HG03520 (cell line): ENCODE data around the gene FAM117A.
"Not testable (repeated sequence)": the region's sequence is repeated elsewhere in the genome, so short reads cannot be mapped to it uniquely, and the experiment has no call there.

Experiments
- ATAC-seq: cut with Tn5 transposase; IDR thresholded peaks from one replicate; pipeline ENCODE4 v1.9.1; 2021; ENCODE audit warnings: mild to moderate bottlenecking, moderate library complexity; ENCODE audit not compliant: unreplicated experiment

Gene FAM117A

DNA sequence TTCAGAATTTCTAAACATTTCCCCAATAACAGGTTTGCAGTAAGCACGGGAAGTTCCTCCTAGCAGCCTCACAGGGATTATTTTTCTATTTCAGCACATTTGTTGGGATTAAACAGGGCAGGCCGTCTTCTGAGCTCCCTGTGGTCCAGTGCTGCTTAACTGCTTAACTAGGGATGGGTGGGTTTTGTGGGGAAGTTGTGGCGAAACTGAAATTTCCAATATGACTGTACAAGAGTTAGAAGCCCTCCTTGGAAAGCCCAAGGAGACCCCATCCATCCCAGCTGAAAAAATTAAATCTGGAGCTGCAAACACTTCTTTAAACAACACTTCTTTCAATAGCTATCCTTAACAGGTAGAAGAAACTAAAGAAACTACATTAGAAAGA, 22.2 kb downstream of the FAM117A start:
- no peak for ATAC-seq

DNA sequence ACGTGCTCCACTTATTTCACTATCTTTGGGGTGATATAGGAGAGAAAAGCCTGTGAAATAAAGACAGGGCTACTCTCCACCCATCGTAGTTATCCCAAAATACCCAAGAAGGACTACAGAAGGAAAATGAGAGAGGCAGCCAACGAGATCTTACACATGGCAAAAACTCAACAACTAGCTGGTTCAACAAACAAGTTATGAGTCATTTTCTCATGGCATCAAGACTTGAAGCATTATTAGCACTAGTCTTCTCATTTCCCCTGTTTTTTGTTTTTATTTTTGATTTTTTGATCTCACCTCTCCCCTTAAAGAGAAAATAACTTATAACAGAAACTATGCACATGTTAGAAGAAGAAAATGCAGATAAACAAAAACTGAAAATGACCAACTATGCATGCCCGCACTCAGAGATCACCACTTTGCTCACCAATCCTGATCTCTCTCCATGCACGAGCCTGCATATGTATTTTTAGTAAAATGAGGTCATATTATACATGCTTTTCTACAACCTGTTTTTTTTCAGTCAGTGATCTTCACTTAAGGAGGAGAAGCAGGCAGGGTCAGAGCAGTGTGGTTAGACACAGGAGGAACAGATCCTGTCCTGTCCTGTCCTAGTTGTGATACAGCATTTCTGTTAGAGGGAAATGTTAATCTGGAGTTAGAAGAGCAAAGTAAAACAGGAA, 22.8 kb downstream of the FAM117A start:
- no peak for ATAC-seq

GRCh38 chr17:49739641-49740271, 24.2 kb downstream of the FAM117A start:
- no peak for ATAC-seq

GRCh38 chr17:49738456-49739163, 25.3 kb downstream of the FAM117A start:
- ATAC-seq, result no peak

DNA sequence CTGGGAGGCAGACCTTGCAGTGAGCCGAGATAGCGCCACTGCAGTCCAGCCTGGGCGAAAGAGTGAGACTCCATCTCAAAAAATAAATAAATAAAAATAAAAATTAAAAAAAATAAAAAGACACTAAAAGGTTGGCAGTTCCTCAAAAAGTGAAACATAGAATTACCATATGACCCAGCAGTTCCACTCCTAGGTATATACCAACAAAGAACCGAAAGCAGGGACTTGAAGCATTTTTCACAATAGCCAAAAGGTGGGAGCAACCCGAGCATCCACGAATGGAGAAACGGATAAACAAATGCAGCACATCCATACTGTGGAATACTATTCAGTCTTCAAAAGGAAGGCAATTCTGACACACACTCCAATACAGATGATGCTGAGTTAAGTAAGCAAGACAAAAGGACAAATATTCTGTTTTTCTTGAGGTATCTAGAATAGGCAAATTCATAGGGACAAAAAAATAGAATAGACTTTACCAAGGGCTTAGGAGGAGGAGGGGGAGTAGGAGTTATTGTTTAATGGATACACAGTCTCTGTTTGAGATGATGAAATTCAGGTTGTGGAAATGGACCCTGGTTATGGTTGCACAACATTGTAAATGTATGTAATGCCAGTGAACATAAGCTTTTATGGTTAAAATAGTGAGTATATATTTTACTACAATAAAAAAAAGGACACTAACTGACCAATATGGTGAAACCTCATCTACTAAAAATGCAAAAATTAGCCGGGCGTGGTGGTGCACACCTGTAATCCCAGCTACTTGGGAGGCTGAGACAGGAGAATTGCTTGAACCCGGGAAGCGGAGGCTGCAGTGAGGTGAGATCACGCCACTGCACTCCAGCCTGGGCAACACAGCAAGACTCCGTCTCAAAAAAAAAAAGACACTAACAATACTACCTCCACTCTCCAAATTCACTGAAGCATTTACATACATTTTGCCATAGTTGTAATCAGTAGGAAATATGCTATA, 29.1 kb downstream of the FAM117A start:
- ATAC-seq, result no peak

GRCh38 chr17:49731435-49731831, 32.5 kb downstream of the FAM117A start:
- no peak for ATAC-seq

GRCh38 chr17:49730785-49731434, 33.0 kb downstream of the FAM117A start:
- ATAC-seq, result no peak

DNA sequence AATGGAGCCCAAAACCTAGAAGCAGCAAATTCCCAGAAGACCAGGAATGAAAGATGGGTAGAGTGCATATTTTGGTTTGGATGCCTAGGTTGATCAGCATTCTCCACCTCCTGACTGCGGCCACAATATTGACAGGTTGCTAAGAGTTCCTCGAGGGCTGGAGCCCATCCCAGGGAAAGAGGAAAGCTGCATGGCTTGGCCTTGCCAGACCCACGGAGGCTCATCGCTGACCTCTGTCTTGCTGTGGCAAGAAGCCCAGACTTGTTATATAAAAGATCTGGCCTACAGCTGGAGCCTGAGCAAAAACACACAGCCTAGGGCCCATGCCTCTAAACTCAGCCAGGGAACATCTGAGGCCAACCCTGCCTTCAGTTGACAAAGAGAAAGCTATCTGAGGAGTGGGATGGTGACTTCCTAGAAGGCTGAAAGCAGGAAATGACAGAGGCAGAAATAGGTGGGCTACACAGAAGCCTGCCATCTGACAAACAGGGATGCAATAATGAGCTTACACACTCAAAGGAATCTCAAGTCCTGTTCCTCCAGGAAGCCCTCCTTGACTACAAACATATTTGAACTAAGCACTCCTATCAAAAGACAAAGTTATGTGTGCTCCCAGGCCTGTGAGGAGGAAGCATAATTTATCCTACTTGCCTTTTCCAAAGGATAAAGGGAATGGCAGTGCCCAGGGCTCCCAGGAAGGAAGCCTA, 33.7 kb downstream of the FAM117A start:
- ATAC-seq, result no peak

GRCh38 chr17:49729069-49729468, 34.9 kb downstream of the FAM117A start:
- ATAC-seq, result no peak

DNA sequence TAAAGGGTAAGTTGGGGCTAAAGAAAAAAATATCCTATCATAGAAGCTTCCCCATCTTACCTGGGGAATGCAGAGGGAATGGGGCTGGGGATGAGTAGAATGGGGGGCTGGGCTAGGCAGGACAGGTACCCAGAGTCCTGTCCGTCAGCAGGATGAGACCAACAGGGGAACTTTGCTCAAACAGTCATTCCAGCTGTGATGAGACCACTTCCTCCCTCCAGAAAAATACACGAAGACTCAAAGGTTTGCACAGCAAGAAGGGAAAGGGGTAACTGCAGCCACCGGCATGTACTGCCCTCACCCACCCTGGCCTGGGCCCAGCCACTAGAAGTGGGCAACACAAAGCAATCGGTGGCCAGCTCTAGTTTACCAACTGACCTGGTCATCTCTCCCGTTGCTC, 35.5 kb downstream of the FAM117A start:
- ATAC-seq, result no peak

DNA sequence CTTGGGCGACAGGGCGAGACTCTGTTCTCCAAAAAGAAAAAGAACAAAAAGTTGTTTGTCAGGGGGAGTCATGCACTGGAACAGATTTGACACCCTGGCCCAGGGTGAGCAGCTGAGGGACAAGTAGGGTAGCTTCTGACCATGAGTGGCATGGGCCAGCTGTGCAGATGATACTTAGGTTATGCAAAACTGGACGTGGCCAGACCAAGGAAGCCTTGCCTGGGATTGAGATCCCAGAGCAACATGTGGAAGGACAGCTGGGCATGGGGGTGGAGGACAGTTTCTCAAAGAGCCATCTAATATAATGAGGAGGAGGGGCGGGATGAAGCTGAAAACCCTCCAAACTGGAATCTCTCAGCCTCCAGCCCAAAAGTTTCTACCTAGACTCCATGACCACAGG, 36.6 kb downstream of the FAM117A start:
- ATAC-seq, result no peak

DNA sequence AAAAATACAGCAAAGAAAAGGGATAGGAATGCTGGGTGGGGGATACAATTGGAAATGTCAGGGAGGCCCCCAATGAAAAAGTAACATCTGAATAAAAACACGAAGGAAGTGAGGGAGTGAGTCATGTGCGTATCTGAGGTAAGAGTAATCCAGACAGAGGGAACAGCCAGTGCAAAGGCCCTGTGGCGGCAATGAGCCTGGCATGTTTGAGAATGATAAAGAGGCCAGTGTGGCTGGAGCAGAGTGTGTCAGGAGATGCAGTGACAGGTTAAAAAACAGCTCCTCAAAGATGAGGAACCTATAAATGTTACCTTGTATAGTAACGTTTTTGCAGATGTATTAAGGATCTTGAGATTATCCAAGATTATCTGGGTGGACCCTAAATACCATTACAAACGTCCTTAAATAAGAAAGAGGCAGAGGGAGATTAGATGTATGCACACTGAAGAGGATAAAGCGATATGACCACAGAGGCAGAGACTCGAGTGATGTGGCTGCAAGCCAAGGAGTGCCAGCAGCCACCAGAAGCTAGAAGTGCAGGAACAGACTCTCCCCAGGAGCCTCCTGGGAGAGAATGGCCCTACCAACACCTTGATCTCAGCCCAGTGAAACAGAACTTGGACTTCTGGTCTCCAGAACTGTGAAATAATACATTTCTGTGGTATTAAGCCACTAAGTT, 38.3 kb downstream of the FAM117A start:
- no peak for ATAC-seq

- not testable (repeated sequence) for ATAC-seq
These were observed 39.4 kb downstream of the FAM117A start for GRCh38 chr17:49724552-49724951.

DNA sequence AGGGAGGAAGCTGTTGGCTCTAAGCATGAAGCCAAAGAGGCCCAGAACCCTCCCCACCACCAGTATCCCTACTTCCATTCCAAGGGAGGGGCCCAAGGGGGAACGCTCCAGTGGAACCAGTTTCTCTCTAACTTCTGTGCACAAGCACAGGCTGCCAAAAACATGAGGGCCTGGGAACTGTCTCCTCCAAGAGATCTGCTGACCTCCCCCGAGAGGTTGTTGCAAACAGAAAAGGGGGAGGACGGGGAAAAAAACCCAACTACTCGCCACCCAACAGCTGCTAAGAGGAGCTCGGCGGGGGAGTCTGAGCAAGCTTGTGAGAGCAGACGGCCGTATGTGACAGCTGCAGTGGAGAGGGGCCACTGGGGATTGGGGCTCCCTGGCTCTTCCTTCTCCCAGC, 40.5 kb downstream of the FAM117A start:
- ATAC-seq, result no peak

- no peak for ATAC-seq
These were observed 41.9 kb downstream of the FAM117A start for GRCh38 chr17:49722066-49722465.

DNA sequence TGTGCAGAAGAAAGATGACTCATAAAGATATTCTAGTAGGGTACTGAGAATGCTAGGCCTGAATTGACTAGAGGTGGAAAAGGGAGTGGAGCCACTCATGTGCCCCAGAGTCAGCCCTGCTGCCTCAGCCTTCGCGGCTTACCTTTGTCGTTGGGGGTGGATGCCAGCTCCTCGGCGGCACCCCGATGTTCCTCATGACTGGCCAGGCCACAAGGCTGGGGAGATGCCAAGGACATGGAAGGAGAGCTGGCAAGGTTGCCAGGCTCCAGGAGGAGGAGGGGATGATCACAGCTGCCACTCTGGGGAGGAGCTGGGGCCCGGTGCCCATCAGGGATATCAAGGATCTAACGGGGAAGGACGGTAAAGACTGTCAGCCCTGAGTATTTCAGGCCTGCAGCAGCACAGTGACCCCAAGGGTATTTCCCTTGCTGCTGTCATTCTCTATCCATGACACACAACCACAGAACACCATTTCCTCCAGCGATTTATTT, 46.5 kb downstream of the FAM117A start:
- no peak for ATAC-seq

DNA sequence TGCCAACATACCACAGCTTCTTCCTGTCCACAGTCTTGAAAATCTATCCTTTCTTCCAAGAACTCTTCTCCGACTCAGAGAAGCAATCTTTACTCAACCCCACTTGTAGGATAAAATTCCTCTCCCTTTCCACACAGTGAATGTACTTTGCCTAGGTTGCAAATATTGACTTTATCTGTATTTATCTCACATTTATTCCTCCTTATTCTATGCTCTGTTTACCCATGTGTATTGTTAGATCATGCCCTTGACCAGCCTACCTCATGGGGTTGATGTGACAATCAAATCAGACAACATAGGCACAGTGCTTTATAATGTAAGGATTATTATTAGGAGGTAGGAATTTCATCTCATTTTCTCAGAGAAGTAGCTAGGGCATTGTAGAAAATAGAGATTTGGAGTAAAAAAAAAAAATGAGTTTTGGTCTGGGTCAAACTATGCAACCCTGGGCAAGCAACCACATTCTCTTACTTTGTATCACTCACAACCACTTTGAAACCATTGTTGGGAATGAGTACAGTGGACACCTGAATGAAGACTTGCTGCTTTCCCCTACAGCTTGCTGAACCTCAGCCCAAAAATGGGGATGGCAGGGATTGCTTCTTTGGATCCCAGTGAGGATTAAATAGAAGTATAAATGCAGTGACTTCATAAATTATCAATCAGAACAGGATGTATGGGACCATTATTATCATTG, 47.1 kb downstream of the FAM117A start:
- no peak for ATAC-seq

DNA sequence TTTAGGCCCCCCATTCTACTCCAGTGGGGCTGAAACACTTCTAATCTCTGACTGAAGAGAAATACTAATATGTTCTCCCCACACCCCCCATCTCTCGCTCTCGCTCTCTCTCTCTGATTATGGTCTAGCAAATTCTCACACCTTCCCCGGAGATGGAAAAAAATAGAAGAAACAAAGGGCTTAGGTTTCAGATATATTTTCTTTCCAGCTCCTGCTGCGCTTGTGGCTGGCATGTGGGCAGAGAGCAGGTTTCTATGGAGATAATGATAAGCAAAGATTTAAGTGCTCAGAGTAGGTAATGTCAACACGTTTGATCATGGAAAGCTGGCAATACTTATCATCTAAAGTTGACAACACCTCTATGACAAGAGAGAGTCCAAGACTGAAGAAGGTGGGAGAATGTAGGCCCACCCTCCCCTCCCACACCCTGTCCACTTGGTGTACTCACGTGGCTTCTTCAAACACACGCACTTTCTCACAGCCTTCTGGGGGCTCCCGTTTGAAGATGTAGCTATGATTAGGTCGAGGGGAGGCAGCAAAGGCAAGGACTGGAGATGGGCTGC, 48.1 kb downstream of the FAM117A start:
- ATAC-seq, result no peak
